Measurements from ENCODE around the gene CDH18. TPM values are rescaled to one million over a fixed set of nuclear protein-coding genes. Genes with fewer than 3 reads are reported as not detected.

CDH18 gene
- total and polyA plus RNA-seq, 2 donors from 2014 or later: not detected

GRCh38 chr5:19874811-19875210 lies 113.2 kb downstream of the CDH18 start:
- H3K4me3 ChIP-seq (ENCODE audit: low read length in 3 of 3): no peak overlapping the region
- H3K36me3 ChIP-seq (ENCODE audit: control insufficient read depth in 2 of 3, insufficient read depth in 3 of 3, low read length in 3 of 3): no peaks in the 10 kb centered on the region
- no peak for FAIRE-seq
- intact Hi-C loops (cut with DNase I): no loop called here
- no peak overlapping the region for H3K9ac ChIP-seq (ENCODE audit: low read length in 3 of 3)
- H3K27ac ChIP-seq (ENCODE audit: low read depth in 2 of 2, low read length in 2 of 2): no peak overlapping the region
- no peaks in the 10 kb centered on the region for H3K27me3 ChIP-seq (ENCODE audit: control insufficient read depth, insufficient read depth, low read length)
- H3K9me3 ChIP-seq (ENCODE audit: control insufficient read depth in 2 of 3, insufficient read depth in 1 of 3, low read length in 3 of 3): no peaks in the 10 kb centered on the region
- no peak for TF ChIP-seq CTCF (IDR thresholded peaks at IDR 0.05; ENCODE audit: borderline replicate concordance, extremely low read depth, insufficient read depth)
- no peaks in the 10 kb centered on the region for H3K4me1 ChIP-seq (ENCODE audit: control insufficient read depth in 2 of 3, insufficient read depth in 2 of 3, low read depth in 1 of 3, low read length in 3 of 3)
- no peak for DNase-seq

- Histone ChIP-seq H3K27me3 (ENCODE audit: control insufficient read depth, insufficient read depth, low read length) (no peaks in the 10 kb centered on the region), H3K36me3 (ENCODE audit: control insufficient read depth in 2 of 3, insufficient read depth in 3 of 3, low read length in 3 of 3) (no peaks in the 10 kb centered on the region), H3K4me1 (ENCODE audit: control insufficient read depth in 2 of 3, insufficient read depth in 2 of 3, low read depth in 1 of 3, low read length in 3 of 3) (peaks cover 0 to 2% (median 0%) of the 10 kb centered on the region in 3 donors), H3K9ac (ENCODE audit: low read length in 3 of 3) (no peak overlapping the region), H3K4me3 (ENCODE audit: low read length in 3 of 3) (peak overlapping the region in 1 of 3 donors; percentile 23), H3K27ac (ENCODE audit: low read depth in 2 of 2, low read length in 2 of 2) (peak overlapping the region; percentile 36 to 60), H3K9me3 (ENCODE audit: control insufficient read depth in 2 of 3, insufficient read depth in 1 of 3, low read length in 3 of 3) (no peaks in the 10 kb centered on the region)
- TF ChIP-seq CTCF (IDR thresholded peaks at IDR 0.05; ENCODE audit: borderline replicate concordance, extremely low read depth, insufficient read depth): no peak
- intact Hi-C loops (cut with DNase I): no loop called here
- DNase-seq: no peak
- no peak for FAIRE-seq
Measured at GRCh38 chr5:19866090-19866450, 121.9 kb downstream of the CDH18 start.

- FAIRE-seq (no peak), DNase-seq (no peak)
- Histone ChIP-seq H3K4me3 (ENCODE audit: low read length in 3 of 3) (peak overlapping the region in 1 of 3 donors; percentile 23), H3K4me1 (ENCODE audit: control insufficient read depth in 2 of 3, insufficient read depth in 2 of 3, low read depth in 1 of 3, low read length in 3 of 3) (peaks cover 0 to 2% (median 0%) of the 10 kb centered on the region in 3 donors), H3K9me3 (ENCODE audit: control insufficient read depth in 2 of 3, insufficient read depth in 1 of 3, low read length in 3 of 3) (no peaks in the 10 kb centered on the region), H3K27me3 (ENCODE audit: control insufficient read depth, insufficient read depth, low read length) (no peaks in the 10 kb centered on the region), H3K9ac (ENCODE audit: low read length in 3 of 3) (no peak overlapping the region), H3K27ac (ENCODE audit: low read depth in 2 of 2, low read length in 2 of 2) (peak overlapping the region; percentile 60 to 69), H3K36me3 (ENCODE audit: control insufficient read depth in 2 of 3, insufficient read depth in 3 of 3, low read length in 3 of 3) (no peaks in the 10 kb centered on the region)
- TF ChIP-seq CTCF (IDR thresholded peaks at IDR 0.05; ENCODE audit: borderline replicate concordance, extremely low read depth, insufficient read depth): no peak
- intact Hi-C loops (cut with DNase I): no loop called here
Measured at GRCh38 chr5:19865336-19866089, 122.5 kb downstream of the CDH18 start.

All from kidney (tissue), 14 donors.